Stimulated activated CD8-positive, alpha-beta memory T cell treated with anti-CD3 and anti-CD28 coated beads, Interleukin-15, amount 100 ng/mL, for 24 hours (primary cell): ENCODE results near the gene MRPS10.
A peak's percentile ranks its signal among the peaks of the same experiment; 100 is the strongest.
"Not testable (repeated sequence)": the region's sequence is repeated elsewhere in the genome, so short reads cannot be mapped to it uniquely, and the experiment has no call there.

ENCODE experiments used
- DNase-seq: peaks from one replicate; pipeline ENCODE4 v3.0.0-alpha.2; 2020; ENCODE audit warnings: low read depth

Gene MRPS10

DNA sequence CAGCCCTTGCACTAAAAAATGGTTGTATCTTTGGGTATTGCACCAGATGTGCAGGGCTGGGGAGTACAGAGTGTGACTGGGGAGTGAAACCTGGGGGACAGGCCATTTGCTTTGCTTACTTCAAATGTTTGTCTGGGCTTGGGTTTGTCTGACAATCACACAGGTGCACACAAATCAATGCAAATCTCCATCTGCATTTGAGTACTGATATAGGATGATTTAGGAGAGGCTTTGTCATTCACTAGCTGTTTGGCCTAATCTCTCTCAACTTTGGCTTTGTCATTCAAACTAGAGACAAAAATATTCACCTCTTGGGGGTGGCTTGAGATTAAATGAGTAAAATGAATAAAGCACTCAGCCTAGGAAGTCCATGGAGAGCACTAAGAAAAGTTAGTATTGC lies 40.7 kb downstream of the MRPS10 start:
- no peak for DNase-seq

DNA sequence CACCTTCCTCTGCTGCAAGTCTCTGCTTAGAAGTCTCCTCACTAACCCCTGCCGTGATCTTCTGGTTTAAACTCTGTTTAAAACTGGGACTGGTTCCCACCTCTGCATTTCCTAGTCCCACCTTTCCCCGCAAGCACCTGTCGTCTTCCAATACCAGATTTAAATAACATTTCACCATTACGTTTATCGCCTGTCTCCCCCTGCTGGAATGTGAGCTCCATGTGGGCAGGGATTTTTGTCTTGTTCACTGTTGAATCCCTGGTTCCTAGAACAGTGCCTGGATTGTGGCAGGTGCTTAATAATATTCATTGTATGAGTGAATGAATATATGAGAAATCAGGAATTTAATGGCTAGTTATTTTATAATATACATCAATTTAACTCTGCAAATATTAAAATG lies 41.8 kb downstream of the MRPS10 start:
- no peak for DNase-seq

DNA sequence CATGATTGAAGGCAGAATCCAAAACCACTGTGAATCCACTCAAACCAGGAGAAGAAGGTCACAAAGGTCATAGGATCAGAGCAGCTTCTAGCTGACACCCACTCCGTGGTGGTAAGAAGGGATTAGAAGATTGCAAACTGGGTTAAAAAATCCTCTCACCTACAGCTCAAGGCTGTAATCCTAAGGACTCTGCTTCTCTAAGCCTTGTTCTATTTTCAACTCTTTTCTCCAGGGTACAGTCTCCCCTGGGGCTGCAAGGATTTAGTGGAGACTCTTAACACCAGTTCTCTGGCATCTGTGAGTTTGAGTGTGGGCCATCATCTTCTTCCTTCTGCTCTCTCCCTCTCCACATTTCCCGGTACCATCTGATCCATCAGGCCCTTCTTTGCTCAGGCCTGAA lies 44.6 kb downstream of the MRPS10 start, which contains the start of gene GUCA1A:
Gene GUCA1A (plus strand): TSS at position 264 of the 400 bp plus-strand sequence. CDS start 250 bp downstream, outside the sequence.
- DNase-seq: no peak

DNA sequence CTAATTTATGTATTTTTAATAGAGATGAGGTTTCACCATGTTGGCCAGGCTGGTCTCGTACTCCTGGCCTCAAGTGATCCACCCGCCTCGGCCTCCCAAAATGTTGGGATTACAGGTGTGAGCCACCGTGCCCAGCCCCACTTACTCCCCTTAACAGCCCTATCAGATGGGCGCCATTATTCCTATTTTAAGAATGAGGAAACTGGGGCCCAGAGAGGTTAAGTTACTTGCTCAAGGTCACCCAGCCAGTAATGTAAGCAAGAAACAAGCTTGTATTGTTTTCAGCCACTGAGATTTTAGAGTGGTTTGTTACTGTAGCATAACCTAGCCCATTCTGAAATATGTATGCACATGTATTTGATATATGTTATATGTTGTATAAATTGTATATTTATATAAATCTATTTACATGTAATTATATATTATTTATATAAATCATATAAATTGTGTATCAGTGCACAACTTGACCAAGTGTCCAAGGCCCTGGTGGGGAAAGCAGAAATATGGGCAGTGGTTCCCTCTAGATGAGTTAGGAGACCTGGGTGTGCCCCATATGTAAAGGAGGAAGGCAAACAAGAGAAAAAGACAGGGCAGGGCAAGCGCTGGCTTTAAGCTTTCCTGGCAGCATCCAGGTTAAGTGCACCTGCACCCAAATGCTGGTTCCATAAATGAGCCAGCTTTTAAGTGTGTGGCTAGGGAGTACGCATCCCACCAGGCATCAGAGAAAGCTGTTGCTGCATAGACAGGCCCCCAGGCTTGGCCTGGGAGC lies 45.7 kb downstream of the MRPS10 start:
- DNase-seq: no peak

DNA sequence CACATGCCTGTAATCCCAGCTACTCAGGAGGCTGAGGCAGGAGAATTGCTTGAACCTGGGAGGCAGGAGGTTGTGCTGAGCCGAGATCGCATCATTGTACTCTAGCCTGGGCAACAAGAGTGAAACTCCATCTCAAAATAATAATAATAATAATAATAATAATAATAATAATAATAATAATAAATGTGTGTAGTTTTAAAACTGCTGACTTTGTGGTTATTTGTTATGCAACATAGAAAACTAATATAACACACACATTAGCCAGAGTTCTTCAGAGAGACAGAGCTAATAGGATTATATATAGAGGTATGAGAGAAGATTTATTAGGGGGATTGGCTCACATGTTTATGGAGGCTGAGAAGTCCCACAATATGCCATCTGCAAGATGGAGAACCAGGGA lies 47.9 kb downstream of the MRPS10 start:
- DNase-seq: not testable (repeated sequence)

DNA sequence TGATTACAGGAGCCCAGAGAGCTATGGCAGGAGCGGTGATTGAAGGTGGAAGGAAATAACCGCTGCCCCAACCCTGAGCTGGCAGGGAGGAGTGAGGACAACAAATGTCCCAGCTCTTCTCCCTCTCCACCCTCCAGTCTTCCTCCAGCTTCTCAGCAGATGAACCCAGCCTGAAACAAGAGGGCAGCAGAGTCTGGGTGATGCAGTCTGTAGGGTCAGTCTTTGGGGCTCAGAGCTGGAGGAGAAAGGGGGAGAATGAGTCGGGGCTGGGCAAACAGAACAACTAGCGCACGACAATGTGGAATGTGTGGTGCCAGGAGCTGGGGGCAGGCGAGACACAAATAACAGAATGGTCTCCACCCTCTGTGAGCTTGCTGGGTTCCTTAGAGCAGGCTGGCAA lies 49.0 kb downstream of the MRPS10 start:
- no peak for DNase-seq

DNA sequence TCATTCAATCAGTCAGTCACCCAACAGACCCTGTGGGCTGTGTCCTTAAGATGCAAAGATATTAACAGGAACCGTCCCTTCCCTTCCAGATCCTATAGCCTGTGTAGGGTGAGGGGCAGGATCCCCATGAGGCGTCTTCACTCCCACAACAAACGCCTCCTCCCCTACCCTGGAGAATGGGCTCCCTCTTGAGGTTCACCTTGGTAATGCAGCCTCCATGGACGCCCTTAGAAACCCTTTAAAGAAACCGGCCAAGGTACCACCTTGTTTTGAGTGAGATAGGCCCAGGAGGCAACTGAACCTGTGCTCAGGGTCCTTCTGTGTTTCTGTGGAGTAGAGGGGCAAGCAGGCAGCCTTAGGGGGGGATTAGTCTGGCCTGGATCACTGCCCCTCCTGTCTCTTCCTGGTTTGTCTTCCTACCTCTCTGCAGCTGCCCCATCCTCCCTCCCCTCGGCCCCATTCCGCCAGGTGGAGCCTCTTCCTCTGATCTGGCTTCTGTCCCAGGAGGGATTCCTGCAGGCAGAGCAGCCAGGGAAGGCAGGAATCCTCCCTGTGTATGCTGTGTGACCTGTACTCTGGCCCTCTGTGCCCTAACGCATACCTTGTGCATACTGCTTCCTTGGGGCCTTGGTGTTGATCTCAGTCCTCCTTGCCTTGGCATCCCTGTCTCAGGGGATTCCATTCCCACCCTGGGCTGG lies 51.1 kb downstream of the MRPS10 start:
- DNase-seq: peak; percentile 60

DNA sequence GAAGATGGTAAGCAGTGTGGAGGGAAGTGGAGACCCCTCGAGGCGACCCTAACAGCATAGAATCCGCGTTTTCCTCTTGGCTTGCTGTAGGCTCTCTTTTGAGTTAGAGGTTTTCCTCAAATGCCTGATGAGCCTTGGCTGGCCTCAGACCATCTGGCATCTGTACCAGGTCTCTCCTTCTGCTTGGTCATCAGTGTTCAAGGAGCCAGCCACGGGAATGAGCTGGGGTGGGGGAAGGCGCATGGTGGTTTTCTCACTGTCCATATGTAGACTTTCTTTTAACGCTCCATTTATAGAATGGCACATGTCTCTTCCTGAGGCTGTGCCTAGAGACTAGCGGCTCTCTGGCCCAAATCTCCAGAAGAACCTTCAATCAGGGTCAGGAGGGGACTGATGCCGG lies 52.6 kb downstream of the MRPS10 start:
- DNase-seq: no peak

DNA sequence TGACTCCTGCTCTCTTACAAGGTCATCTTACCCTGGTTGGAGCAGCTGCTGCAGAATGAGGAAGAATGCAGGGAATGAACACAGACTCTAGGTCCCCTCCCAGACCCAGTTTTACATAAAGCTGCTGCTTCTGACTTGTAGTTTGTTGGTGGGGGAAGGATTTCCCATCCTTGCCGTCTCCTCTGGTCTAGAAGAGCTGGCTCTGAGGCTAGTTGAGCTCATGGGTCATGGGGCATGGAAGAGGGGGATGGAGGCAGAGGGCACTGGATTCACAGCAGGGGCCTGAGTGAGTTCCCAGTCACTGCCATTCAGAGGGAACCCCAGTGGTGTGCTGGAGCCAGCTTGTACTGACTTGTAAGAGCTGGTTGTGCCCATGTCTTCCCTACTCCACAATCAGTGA lies 53.7 kb downstream of the MRPS10 start:
- no peak for DNase-seq

DNA sequence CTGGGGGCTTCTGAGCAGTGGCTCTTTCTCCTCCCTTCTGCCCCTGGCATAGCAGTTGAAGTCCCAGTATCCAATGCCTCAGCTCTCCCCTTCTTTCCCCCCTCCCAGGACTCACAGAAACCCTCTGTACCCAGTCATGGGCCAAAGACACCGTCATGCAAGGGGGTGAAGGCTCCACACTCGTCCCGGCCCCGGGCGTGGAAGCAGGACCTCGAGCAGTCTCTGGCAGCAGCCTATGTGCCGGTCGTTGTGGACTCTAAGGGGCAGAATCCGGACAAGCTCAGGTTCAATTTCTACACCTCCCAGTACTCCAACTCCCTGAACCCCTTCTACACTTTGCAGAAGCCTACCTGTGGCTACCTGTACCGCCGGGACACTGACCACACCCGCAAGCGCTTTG lies 54.8 kb downstream of the MRPS10 start:
- no peak for DNase-seq

DNA sequence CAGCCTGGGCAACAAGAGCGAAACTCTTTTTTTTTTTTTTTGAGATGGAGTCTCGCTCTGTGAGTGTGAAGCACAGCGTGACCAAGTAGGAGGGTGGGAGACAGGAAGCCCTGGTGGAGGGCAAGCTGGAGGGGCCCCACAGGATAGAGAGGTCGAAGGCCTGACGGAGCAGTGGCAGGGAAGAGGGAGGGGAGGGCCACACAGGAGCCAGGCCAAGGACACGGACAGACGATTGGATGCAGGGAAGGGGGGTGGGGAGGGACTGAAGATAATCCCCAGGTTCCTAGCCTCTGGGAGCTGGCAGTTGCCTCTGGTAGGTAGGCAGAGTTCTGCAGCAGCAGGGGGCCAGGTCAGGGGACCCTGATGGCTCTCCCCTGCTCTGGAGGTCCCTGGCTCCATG lies 55.3 kb downstream of the MRPS10 start:
- DNase-seq: no peak

DNA sequence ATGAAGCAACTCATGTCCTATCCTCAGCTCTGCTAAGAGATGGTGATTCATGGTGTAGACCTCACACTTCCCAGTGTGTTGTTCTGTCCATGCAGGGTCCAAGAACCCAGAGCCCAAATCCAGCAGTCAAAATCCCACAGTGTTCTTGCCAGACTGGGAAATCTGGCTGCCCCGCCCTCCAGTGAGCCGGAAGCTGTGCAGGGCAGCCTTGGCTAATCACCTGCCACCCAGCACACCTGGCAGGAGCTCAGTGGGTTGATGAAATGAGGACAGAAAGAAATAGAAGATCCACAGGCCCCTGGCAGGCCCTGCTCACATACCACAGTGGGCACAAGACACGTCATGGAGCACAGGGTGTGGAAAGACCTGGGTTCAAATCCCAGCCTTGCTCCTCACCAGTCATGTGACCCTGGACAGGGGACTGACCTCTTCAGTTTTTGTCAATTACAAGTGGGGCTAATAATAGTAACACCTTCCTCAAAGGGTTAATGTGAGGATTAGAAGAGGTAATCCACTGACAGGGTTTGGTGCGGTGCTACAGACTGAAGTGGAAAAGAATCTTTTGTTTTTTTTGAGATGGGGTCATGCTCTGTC lies 58.1 kb downstream of the MRPS10 start:
- DNase-seq: no peak

DNA sequence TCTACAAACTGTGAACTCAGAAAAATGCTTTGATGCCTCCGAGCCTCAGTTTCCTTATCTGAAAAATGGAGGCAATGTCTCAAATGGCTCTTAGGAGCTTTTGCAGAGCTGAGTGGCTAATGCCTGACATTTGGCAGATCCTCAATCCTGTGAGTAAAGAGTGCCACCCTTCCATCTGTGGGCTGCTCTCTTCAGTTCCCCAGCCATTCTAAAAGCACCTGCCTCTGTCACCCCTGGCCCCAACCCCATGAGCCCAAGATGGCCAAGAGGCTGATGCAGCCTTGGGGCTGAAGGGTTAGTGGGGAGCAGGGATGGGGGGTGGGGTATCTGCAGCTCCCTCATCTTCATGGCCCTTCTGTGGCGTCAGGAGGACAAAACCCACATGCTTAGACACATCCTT lies 59.0 kb downstream of the MRPS10 start:
- DNase-seq: no peak

DNA sequence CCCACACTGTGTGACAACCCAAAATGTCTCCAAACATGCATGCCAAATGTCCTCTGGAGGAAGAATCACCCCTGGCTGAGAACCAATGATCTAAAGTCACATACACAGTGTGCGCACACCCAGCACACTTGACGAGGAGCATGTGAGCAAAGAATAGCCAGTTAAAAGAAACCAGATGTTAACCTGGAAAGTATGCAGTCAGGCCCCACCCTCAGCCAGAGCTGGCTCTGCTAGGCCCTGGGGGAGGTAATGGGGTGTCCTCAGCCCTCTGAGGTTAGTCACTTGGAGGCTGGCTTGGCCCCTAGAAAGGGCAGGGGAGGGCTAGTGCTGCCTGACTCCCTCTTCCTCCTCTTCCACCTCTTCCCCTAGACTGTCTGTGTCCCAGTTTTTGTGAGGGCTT lies 59.6 kb downstream of the MRPS10 start:
- DNase-seq: no peak
